Measurements from ENCODE around the gene DUSP28. TPM values are rescaled to one million over a fixed set of nuclear protein-coding genes. Genes with fewer than 3 reads are reported as not detected.

DUSP28 gene
- total and polyA plus RNA-seq, 2 of the 13 experiments (the other 11 are each of a cell fraction or from before 2014, with no cell fraction given) = 5.2 to 8.6 TPM

GRCh38 chr2:240604939-240605716, 45.0 kb downstream of the DUSP28 start (continued):
- no peak for TF ChIP-seq ZKSCAN1 (IDR thresholded peaks at IDR 0.05; ENCODE audit: low read length)
- no peak for TF ChIP-seq ZNF766 (CRISPR knock-in tag; IDR thresholded peaks at IDR 0.05; ENCODE audit: borderline replicate concordance)
- peak; percentile 64; the same call in 1 of the 2 replicates for TF ChIP-seq ZNF121 (CRISPR knock-in tag; IDR thresholded peaks at IDR 0.05)
- TF ChIP-seq GATA4 (IDR thresholded peaks at IDR 0.05; ENCODE audit: borderline replicate concordance, low read depth) = no peak
- TF ChIP-seq ZNF816 (CRISPR knock-in tag; IDR thresholded peaks at IDR 0.05; ENCODE audit: borderline replicate concordance) = peak; percentile 50; the same call in 1 of the 2 replicates
- TF ChIP-seq ZNF775 (CRISPR knock-in tag; IDR thresholded peaks at IDR 0.05; ENCODE audit: borderline replicate concordance) = no peak
- 0 out of 2 replicates have a peak, but pooled peaks have one; percentile 55 for TF ChIP-seq ZNF160 (CRISPR knock-in tag; IDR thresholded peaks at IDR 0.05)
- TF ChIP-seq XBP1 (CRISPR knock-in tag; IDR thresholded peaks at IDR 0.05) = no peak
- TF ChIP-seq ZNF17 (CRISPR knock-in tag; IDR thresholded peaks at IDR 0.05) = 0 out of 2 replicates have a peak, but pooled peaks have one; percentile 32
- TF ChIP-seq, protein P1, sequence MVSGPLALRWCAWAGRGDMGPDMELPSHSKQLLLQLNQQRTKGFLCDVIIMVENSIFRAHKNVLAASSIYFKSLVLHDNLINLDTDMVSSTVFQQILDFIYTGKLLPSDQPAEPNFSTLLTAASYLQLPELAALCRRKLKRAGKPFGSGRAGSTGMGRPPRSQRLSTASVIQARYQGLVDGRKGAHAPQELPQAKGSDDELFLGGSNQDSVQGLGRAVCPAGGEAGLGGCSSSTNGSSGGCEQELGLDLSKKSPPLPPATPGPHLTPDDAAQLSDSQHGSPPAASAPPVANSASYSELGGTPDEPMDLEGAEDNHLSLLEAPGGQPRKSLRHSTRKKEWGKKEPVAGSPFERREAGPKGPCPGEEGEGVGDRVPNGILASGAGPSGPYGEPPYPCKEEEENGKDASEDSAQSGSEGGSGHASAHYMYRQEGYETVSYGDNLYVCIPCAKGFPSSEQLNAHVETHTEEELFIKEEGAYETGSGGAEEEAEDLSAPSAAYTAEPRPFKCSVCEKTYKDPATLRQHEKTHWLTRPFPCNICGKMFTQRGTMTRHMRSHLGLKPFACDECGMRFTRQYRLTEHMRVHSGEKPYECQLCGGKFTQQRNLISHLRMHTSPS (CRISPR knock-in tag; IDR thresholded peaks at IDR 0.05; ENCODE audit: low read depth) = peak; percentile 59; the same call in 1 of the 2 replicates
- no peak for TF ChIP-seq ZBTB42 (CRISPR knock-in tag; IDR thresholded peaks at IDR 0.05)
- TF ChIP-seq, protein P2, sequence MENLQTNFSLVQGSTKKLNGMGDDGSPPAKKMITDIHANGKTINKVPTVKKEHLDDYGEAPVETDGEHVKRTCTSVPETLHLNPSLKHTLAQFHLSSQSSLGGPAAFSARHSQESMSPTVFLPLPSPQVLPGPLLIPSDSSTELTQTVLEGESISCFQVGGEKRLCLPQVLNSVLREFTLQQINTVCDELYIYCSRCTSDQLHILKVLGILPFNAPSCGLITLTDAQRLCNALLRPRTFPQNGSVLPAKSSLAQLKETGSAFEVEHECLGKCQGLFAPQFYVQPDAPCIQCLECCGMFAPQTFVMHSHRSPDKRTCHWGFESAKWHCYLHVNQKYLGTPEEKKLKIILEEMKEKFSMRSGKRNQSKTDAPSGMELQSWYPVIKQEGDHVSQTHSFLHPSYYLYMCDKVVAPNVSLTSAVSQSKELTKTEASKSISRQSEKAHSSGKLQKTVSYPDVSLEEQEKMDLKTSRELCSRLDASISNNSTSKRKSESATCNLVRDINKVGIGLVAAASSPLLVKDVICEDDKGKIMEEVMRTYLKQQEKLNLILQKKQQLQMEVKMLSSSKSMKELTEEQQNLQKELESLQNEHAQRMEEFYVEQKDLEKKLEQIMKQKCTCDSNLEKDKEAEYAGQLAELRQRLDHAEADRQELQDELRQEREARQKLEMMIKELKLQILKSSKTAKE (CRISPR knock-in tag; IDR thresholded peaks at IDR 0.05; ENCODE audit: borderline replicate concordance) = peak; percentile 40; the same call in 1 of the 2 replicates
- no peak for TF ChIP-seq RELA (CRISPR knock-in tag; IDR thresholded peaks at IDR 0.05)
- TF ChIP-seq IKZF4 (CRISPR knock-in tag; IDR thresholded peaks at IDR 0.05; ENCODE audit: borderline replicate concordance, low read depth, not compliant biosample characterization) = peak; percentile 42
- peak; percentile 77 for TF ChIP-seq ZNF501 (CRISPR knock-in tag; IDR thresholded peaks at IDR 0.05)
- TF ChIP-seq KDM5B (CRISPR knock-in tag; IDR thresholded peaks at IDR 0.05; ENCODE audit: borderline replicate concordance) = peak; percentile 73; the same call in 1 of the 2 replicates
- TF ChIP-seq ZNF296 (CRISPR knock-in tag; conservative IDR thresholded peaks at IDR 0.05) = no peak; the same call in 1 of the 2 replicates
- TF ChIP-seq CREB3 (CRISPR knock-in tag; IDR thresholded peaks at IDR 0.05) = no peak
- 0 out of 2 replicates have a peak, but pooled peaks have one; percentile 47 for TF ChIP-seq ZNF547 (CRISPR knock-in tag; IDR thresholded peaks at IDR 0.05)
- no peak for TF ChIP-seq KAT2B (IDR thresholded peaks at IDR 0.05; ENCODE audit: borderline replicate concordance, low read depth, low read length)
- no peak for TF ChIP-seq DZIP1 (CRISPR knock-in tag; IDR thresholded peaks at IDR 0.05)
- no peak for TF ChIP-seq ZNF207 (IDR thresholded peaks at IDR 0.05; ENCODE audit: borderline replicate concordance)
